Vagina (tissue), 2 donors: ENCODE measurements around the gene AMIGO1.

ENCODE experiments used
- CTCF ChIP-seq, 3 experiments: fragments of 450-650 bp in 2 of 3; fragments of 200-600 bp in 1 of 3; sonication (generic) in 1 of 3; IDR thresholded peaks; one replicate each; pipeline ENCODE4 v1.5.1; 2017 to 2019; ENCODE audit warnings: antibody characterized with exemption in 3 of 3, mild to moderate bottlenecking in 2 of 3, moderate library complexity in 2 of 3
- POLR2A ChIP-seq, 2 donors: fragments of 450-650 bp; IDR thresholded peaks; one replicate each; pipeline ENCODE4 v1.6.1; 2017; ENCODE audit warnings: antibody characterized with exemption in 2 of 2, mild to moderate bottlenecking in 2 of 2, moderate library complexity in 2 of 2

- no peak for TF ChIP-seq CTCF (IDR thresholded peaks at IDR 0.05)
- no peak for TF ChIP-seq POLR2A (IDR thresholded peaks at IDR 0.05)
Observed at GRCh38 chr1:109531380-109531779, 21.9 kb upstream of the AMIGO1 start.
